Spinal cord (tissue), 10 donors: ENCODE measurements around the gene AGRN. TPM values are rescaled to one million over a fixed set of nuclear protein-coding genes. Genes with fewer than 3 reads are reported as not detected.
"Not testable (repeated sequence)": the region's sequence is repeated elsewhere in the genome, so short reads cannot be mapped to it uniquely, and the experiment has no call there.

Experiments used
- DNase-seq, 6 donors: peaks; one replicate each; pipeline versions ENCODE4 v3.0.0 to v3.0.0-alpha.2; 2013 to 2015; ENCODE audit warnings: low spot score in 6 of 6, low read depth in 4 of 6
- H3K27ac ChIP-seq: one replicate; pipeline ENCODE4 v1.5.1; 2013; ENCODE audit warnings: low read depth, low read length, control low read depth
- H3K27me3 ChIP-seq: one replicate; pipeline ENCODE4 v1.6.1; 2013; ENCODE audit warnings: low read length; ENCODE audit not compliant: control insufficient read depth, insufficient read depth
- H3K36me3 ChIP-seq: one replicate; pipeline ENCODE4 v1.6.1; 2013; ENCODE audit warnings: low read length; ENCODE audit not compliant: control insufficient read depth, insufficient read depth
- H3K4me1 ChIP-seq: one replicate; pipeline ENCODE4 v1.6.1; 2013; ENCODE audit warnings: low read length; ENCODE audit not compliant: control insufficient read depth, insufficient read depth
- H3K4me3 ChIP-seq: one replicate; pipeline ENCODE4 v1.5.1; 2013; ENCODE audit warnings: low read depth, low read length, control low read depth
- H3K9me3 ChIP-seq: one replicate; pipeline ENCODE4 v1.6.1; 2013; ENCODE audit warnings: low read length; ENCODE audit not compliant: control insufficient read depth, insufficient read depth
- WGBS: methylation state at CpG from one replicate; pipeline ENCODE4 v1.1.5; 2013; ENCODE audit warnings: missing lambda C conversion rate; ENCODE audit not compliant: insufficient coverage; 5-methylcytosine and 5-hydroxymethylcytosine counted together
- polyA plus RNA-seq, 2 donors: library from polyadenylated mRNA; unstranded; fragments of 120-200 nt; gene quantifications; one replicate each; pipeline ENCODE4 v1.2.1, GENCODE V29; 2013; ENCODE audit not compliant: insufficient read length in 2 of 2
- total RNA-seq, 2 donors: library from RNA; depleted of rRNA in 1 of 2; stranded (reverse); fragments of 120-200 nt in 1 of 2; fragments of >200 nt in 1 of 2; gene quantifications; one replicate each; pipeline versions ENCODE4 v1.2.3 to v1.2.4, GENCODE V29; 2013 to 2014
- donor health status: healthy.

The AGRN gene
- total and polyA plus RNA-seq, 4 donors, result 62.8 to 280 (median 175) TPM

DNA sequence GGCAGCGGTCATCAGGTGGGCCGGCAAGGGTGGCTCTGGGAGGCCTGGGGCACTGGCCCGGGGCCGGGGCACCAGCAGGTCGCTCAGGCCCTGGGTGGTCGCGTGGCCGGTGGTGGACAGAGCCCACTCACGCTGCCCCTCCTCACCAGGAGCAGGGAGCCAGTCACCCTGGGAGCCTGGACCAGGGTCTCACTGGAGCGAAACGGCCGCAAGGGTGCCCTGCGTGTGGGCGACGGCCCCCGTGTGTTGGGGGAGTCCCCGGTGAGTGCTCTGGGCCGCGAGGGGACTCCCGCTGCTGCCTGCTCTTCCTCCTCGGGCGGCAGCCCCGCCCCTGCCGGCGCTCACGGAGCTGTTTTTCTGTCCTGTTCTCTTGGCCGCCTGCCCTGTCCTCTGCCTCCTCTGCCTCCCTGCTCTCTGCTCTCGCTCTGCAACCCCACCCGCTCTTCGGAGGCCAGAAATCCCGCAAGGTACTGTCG is 30.7 kb downstream of the AGRN start:
- Histone ChIP-seq H3K4me1 (no peaks in the 10 kb centered on the region), H3K36me3 (peaks cover 100% of the 10 kb centered on the region), H3K27ac (no peak overlapping the region), H3K27me3 (no peaks in the 10 kb centered on the region), H3K9me3 (no peaks in the 10 kb centered on the region), H3K4me3 (no peak overlapping the region)
- no peak for DNase-seq
- WGBS, result 85% methylated on average over 32 of the region's 32 CpGs

DNA sequence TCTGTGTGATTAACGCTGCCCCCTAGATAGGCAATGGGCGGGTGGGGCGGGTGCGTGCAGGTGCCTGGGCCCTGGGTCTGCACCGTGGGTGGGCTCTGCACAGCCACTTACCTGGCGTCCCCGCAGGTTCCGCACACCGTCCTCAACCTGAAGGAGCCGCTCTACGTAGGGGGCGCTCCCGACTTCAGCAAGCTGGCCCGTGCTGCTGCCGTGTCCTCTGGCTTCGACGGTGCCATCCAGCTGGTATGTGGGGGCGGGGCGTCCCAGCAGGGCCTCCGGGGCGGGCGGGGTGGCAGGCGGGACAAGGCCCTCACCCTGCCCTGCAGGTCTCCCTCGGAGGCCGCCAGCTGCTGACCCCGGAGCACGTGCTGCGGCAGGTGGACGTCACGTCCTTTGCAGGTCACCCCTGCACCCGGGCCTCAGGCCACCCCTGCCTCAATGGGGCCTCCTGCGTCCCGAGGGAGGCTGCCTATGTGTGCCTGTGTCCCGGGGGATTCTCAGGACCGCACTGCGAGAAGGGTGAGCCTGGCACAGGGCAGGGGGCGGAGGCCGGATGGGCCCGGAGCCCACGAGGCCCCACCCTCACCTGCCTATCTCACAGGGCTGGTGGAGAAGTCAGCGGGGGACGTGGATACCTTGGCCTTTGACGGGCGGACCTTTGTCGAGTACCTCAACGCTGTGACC is 31.3 kb downstream of the AGRN start:
- no peak overlapping the region for H3K4me3 ChIP-seq
- H3K4me1 ChIP-seq, result no peaks in the 10 kb centered on the region
- no peaks in the 10 kb centered on the region for H3K27me3 ChIP-seq
- H3K36me3 ChIP-seq, result peaks cover 98% of the 10 kb centered on the region
- H3K27ac ChIP-seq, result no peak overlapping the region
- WGBS, result 92% methylated on average over 46 of the region's 46 CpGs
- H3K9me3 ChIP-seq, result no peaks in the 10 kb centered on the region
- DNase-seq, result no peak

DNA sequence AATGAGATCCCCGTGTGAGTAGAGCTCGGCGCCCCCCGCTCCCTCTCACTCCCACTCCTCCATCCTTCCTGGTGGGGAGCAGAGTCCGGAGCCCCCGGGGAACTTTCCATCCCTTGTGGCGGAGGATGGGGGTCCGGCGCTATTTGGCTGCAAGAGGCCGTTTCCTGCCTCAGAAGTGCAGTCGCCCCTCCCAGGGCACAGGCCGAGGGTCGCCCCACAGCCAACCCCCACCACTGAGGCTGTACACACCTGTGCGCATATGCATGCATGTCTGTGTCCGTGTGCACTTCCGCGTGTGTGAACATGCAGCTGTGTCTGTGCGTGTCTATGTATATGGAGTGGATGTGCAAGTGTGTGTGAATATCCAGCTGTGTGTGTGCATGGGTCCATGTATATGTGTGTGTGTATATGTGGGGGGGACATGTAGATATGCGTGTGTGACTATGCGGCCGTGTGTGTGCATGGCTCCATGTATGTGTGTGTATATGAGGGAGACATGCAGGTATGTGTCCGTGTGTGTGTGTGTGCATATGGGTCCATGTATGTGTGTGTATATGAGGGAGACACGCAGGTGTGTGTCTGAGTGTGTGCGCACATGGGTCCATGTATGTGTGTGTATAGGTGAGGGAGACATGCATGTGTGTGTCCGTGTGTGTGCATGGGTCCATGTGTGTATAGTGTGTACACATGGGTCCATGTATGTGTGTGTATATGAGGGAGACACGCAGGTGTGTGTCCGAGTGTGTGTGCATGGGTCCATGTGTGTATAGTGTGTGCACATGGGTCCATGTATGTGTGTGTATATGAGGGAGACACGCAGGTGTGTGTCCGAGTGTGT is 32.3 kb downstream of the AGRN start:
- WGBS, result 96% methylated on average over 29 of the region's 29 CpGs
- DNase-seq, result no peak
- Histone ChIP-seq H3K9me3 (no peaks in the 10 kb centered on the region), H3K4me3 (no peak overlapping the region), H3K27ac (no peak overlapping the region), H3K4me1 (no peaks in the 10 kb centered on the region), H3K27me3 (no peaks in the 10 kb centered on the region), H3K36me3 (peaks cover 92% of the 10 kb centered on the region)

DNA sequence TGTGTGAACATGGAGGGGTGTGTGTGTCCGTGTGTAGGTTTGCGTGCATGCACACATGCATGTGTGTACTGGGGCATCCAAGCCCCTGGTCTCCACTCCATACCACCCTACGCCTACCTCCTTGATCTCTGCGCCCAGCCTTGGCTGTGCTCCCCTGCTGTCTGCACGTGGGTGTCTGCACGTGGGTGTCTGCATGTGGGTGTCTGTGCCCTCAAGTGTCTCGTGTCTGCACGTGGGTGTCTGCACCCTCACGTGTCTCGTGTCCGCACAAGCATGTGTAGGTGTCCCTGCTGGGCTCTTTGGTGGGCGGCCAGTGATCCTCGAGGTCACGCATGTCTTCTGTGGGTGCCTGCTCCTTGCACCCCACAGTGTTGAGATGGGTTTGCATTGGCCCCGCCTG is 33.1 kb downstream of the AGRN start:
- peaks cover 3% of the 10 kb centered on the region for H3K27me3 ChIP-seq
- H3K4me1 ChIP-seq, result peaks cover 2% of the 10 kb centered on the region
- no peak overlapping the region for H3K27ac ChIP-seq
- 98% methylated on average over 13 of the region's 15 CpGs for WGBS
- H3K9me3 ChIP-seq, result no peaks in the 10 kb centered on the region
- peaks cover 84% of the 10 kb centered on the region for H3K36me3 ChIP-seq
- H3K4me3 ChIP-seq, result no peak overlapping the region
- DNase-seq, result no peak

DNA sequence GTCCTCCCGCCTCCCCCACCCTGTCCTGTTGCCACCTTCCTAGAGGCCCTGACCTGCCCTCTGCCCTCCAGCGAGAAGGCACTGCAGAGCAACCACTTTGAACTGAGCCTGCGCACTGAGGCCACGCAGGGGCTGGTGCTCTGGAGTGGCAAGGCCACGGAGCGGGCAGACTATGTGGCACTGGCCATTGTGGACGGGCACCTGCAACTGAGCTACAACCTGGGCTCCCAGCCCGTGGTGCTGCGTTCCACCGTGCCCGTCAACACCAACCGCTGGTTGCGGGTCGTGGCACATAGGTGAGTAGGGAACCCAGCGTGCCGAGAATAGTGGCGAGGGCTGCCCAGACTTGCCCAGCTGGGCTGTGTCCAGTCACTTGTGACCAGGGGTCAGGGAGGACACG is 33.8 kb downstream of the AGRN start:
- H3K4me3 ChIP-seq, result no peak overlapping the region
- no peak for DNase-seq
- no peak overlapping the region for H3K27ac ChIP-seq
- H3K36me3 ChIP-seq, result peaks cover 77% of the 10 kb centered on the region
- 96% methylated on average over 18 of the region's 18 CpGs for WGBS
- peaks cover 9% of the 10 kb centered on the region for H3K27me3 ChIP-seq
- peaks cover 8% of the 10 kb centered on the region for H3K4me1 ChIP-seq
- no peaks in the 10 kb centered on the region for H3K9me3 ChIP-seq

DNA sequence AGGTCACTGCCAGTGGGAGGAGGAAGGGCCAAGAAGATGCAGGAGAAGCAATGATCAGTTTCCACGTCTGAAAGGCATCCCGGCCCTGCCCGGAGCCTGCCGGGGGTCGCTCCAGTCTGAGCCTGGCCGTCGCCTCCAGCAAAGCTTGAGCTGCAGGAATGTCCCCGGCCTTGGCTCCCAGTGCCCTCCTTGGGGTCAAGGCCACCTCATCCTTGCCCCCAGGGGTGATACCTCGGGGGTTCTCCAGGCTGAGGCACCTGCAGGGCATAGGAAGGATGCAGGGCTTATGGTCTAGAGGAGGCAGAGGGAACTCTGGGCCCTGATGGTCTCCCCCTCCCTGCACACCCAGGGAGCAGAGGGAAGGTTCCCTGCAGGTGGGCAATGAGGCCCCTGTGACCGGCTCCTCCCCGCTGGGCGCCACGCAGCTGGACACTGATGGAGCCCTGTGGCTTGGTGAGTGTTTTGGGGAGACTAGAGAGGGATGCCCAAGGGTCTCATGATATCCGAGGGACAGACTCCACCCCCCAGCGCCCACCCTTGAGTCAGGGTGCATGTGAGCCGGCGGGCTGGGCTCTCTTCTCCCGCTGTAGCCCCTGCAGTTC is 34.3 kb downstream of the AGRN start:
- Histone ChIP-seq H3K4me3 (no peak overlapping the region), H3K27ac (no peak overlapping the region), H3K4me1 (peaks cover 13% of the 10 kb centered on the region), H3K36me3 (peaks cover 73% of the 10 kb centered on the region), H3K27me3 (peaks cover 14% of the 10 kb centered on the region), H3K9me3 (no peaks in the 10 kb centered on the region)
- WGBS, result 93% methylated on average over 14 of the region's 18 CpGs
- DNase-seq, result no peak

DNA sequence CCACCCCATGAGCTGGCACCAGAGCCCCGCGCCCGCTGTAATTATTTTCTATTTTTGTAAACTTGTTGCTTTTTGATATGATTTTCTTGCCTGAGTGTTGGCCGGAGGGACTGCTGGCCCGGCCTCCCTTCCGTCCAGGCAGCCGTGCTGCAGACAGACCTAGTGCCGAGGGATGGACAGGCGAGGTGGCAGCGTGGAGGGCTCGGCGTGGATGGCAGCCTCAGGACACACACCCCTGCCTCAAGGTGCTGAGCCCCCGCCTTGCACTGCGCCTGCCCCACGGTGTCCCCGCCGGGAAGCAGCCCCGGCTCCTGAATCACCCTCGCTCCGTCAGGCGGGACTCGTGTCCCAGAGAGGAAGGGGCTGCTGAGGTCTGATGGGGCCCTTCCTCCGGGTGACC is 35.1 kb downstream of the AGRN start:
- 89% methylated on average over 20 of the region's 23 CpGs for WGBS
- no peak overlapping the region for H3K27ac ChIP-seq
- peaks cover 65% of the 10 kb centered on the region for H3K36me3 ChIP-seq
- DNase-seq, result no peak
- no peak overlapping the region for H3K4me3 ChIP-seq
- H3K4me1 ChIP-seq, result peaks cover 18% of the 10 kb centered on the region
- no peaks in the 10 kb centered on the region for H3K9me3 ChIP-seq
- peaks cover 18% of the 10 kb centered on the region for H3K27me3 ChIP-seq

DNA sequence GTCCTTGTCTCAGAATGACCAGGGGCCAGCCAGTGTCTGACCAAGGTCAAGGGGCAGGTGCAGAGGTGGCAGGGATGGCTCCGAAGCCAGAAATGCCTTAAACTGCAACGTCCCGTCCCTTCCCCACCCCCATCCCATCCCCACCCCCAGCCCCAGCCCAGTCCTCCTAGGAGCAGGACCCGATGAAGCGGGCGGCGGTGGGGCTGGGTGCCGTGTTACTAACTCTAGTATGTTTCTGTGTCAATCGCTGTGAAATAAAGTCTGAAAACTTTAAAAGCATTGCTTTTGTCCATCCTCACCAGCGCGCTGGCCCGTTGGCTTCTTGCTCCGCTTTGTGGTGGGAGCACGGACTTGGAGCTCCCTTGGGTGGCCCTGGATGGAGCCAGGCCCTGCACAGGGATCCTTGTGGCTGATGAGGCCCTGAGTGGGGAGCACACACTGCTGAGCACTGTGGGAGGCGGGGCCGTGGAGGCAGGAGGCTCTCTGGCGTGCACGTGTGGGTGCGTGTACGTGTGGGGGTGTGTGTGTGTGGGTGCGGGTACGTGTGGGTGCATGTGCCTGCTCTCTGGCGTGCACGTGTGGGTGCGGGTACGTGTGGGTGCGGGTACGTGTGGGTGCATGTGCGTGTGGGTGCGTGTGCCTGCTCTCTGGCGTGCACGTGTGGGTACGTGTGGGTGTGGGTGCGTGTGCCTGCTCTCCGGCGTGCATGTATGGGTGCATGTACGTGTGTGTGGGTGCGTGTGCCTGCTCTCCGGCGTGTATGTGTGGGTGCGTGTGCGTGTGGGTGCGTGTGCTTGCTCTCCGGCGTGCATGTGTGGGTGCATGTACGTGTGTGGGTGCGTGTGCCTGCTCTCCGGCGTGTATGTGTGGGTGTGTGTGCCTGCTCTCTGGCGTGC is 36.2 kb downstream of the AGRN start:
- Histone ChIP-seq H3K27ac (no peak overlapping the region), H3K36me3 (peaks cover 54% of the 10 kb centered on the region), H3K9me3 (no peaks in the 10 kb centered on the region), H3K4me1 (peaks cover 25% of the 10 kb centered on the region), H3K4me3 (no peak overlapping the region), H3K27me3 (peaks cover 28% of the 10 kb centered on the region)
- DNase-seq, result no peak
- 84% methylated on average over 28 of the region's 50 CpGs for WGBS

DNA sequence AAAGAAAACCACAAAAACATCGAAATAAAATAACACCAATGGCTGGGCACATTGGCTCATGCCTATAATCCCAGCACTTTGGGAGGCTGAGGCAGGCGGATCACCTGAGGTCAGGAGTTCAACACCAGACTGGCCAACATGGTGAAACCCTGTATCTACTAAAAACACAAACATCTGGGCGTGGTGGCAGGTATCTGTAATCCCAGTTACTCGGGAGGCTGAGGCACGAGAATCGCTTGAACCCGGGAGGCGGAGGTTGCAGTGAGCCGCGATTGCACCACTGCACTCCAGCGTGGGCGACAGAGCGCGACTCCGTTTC is 37.8 kb downstream of the AGRN start:
- not testable (repeated sequence) for H3K9me3 ChIP-seq, DNase-seq, H3K4me3 ChIP-seq, H3K27ac ChIP-seq
- peaks cover 42% of the 10 kb centered on the region for H3K27me3 ChIP-seq
- H3K36me3 ChIP-seq, result peaks cover 37% of the 10 kb centered on the region
- H3K4me1 ChIP-seq, result peaks cover 29% of the 10 kb centered on the region
- WGBS, result 81% methylated on average over 8 of the region's 15 CpGs
